ENCODE results near the gene GYS1. TPM values are rescaled to one million over a fixed set of nuclear protein-coding genes. Genes with fewer than 3 reads are reported as not detected.

GYS1 gene
- total and polyA plus RNA-seq, 8 donors, result 7.3 to 18.2 (median 13.6) TPM

DNA sequence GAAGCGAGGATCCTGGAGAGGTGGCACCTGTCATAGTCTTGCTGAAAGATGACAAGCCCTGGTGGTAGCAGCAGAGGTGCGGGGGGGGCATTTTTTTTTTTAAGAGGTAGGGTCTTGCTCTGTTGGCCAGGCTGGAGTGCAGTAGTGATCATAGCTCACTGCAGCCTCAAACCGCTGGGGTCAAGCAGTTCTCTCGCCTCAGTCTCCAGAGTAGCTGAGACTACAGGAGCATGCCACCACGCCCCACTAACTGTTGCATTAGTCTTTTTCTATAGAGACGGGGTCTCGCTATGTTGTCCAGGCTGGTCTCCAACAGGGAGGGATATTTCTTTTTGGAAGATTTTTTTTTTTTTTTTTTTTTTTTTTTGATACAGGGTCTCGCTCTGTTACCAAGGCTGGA is 35.1 kb downstream of the GYS1 start:
- no peak overlapping the region for H3K4me3 ChIP-seq
- no peak for DNase-seq
- H3K27me3 ChIP-seq, result no peaks in the 10 kb centered on the region
- intact Hi-C loops (cut with DNase I), result no loop called here
- H3K36me3 ChIP-seq, result no peaks in the 10 kb centered on the region
- H3K27ac ChIP-seq, result no peak overlapping the region
- ATAC-seq, result no peak
- H3K4me1 ChIP-seq, result peaks cover 0 to 6% (median 4%) of the 10 kb centered on the region in 3 donors
- no peak for FAIRE-seq
- TF ChIP-seq, protein P1, sequence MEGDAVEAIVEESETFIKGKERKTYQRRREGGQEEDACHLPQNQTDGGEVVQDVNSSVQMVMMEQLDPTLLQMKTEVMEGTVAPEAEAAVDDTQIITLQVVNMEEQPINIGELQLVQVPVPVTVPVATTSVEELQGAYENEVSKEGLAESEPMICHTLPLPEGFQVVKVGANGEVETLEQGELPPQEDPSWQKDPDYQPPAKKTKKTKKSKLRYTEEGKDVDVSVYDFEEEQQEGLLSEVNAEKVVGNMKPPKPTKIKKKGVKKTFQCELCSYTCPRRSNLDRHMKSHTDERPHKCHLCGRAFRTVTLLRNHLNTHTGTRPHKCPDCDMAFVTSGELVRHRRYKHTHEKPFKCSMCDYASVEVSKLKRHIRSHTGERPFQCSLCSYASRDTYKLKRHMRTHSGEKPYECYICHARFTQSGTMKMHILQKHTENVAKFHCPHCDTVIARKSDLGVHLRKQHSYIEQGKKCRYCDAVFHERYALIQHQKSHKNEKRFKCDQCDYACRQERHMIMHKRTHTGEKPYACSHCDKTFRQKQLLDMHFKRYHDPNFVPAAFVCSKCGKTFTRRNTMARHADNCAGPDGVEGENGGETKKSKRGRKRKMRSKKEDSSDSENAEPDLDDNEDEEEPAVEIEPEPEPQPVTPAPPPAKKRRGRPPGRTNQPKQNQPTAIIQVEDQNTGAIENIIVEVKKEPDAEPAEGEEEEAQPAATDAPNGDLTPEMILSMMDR (IDR thresholded peaks at IDR 0.05), result no peak
- H3K9me3 ChIP-seq, result no peaks in the 10 kb centered on the region
- 95 to 96% methylated on average over 7 to 8 of the region's 8 CpGs for WGBS, 2 donors

DNA sequence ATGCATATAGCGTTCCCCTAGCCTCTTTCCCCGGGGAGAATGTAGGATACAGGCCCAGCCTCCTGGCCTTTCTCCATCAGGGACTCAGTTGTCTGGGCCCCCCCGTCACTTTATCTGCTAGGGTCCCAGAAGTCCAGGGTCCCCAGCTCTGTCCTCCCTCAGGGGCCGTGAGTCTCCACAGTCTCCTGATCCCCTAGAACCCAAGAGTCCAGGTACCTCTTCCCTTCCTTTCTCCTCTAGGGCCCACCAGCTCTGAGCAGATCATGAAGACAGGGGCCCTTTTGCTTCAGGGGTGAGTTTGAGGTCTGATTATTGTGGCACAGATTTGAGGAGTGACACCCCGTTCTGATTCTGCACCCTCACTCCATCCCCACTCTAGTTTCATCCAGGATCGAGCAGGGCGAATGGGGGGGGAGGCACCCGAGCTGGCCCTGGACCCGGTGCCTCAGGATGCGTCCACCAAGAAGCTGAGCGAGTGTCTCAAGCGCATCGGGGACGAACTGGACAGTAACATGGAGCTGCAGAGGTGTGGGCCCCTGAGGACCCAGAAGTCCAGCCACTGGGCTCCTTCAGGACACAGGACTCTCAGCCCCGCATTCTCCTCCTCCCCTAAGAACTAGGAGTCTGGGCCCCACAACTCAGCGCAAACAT is 37.7 kb downstream of the GYS1 start:
- H3K27ac ChIP-seq, result peak overlapping the region in 2 of 4 donors; percentile 19 to 63
- TF ChIP-seq, protein P1 (IDR thresholded peaks at IDR 0.05), result no peak
- intact Hi-C loops (cut with DNase I), result no loop called here
- H3K4me3 ChIP-seq, result peak overlapping the region; percentile 72 to 92 (median 82)
- 52 to 60% methylated on average over 15 to 16 of the region's 16 CpGs for WGBS, 2 donors
- H3K27me3 ChIP-seq, result no peaks in the 10 kb centered on the region
- H3K36me3 ChIP-seq, result no peaks in the 10 kb centered on the region
- no peak for FAIRE-seq
- peaks cover 0 to 6% (median 4%) of the 10 kb centered on the region in 3 donors for H3K4me1 ChIP-seq
- no peak for ATAC-seq
- DNase-seq, result no peak
- no peaks in the 10 kb centered on the region for H3K9me3 ChIP-seq

DNA sequence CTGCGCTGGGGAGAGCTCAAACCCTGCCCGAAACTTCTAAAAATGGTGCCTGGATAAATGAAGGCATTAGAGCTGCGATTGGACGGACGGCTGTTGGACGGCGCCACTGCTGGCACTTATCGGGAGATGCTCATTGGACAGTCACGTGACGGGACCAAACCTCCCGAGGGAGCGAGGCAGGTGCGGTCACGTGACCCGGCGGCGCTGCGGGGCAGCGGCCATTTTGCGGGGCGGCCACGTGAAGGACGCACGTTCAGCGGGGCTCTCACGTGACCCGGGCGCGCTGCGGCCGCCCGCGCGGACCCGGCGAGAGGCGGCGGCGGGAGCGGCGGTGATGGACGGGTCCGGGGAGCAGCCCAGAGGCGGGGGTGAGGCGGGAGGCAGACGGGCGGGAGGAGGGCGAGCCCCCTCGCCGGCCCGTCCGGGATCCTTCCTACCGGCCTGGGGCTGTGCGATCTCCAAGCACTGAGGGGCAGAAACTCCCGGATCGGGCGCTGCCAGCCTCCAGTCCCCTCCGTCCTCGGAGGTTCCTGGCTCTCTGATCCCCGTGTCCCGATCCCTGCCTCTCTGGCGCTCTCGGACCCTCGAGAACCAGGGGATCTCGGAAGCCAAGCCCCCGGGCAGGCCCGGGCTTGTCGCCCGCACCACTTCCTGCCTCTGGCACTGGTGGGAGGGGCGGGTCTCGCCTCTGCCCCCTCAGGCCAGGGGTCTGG is 38.4 kb downstream of the GYS1 start, which contains the start of gene BAX:
Gene BAX (plus strand): TSS at position 281 of the 713 bp plus-strand sequence. CDS start 54 bp downstream, at position 335.
- 0% methylated on average over 56 to 71 of the region's 71 CpGs for WGBS, 2 donors
- FAIRE-seq (no peak), ATAC-seq (peak; percentile 93 to 96 (median 94)), DNase-seq (peak; percentile 96 to 99 (median 98))
- H3K36me3 ChIP-seq, result no peaks in the 10 kb centered on the region
- H3K9me3 ChIP-seq, result no peaks in the 10 kb centered on the region
- peaks cover 0 to 6% (median 4%) of the 10 kb centered on the region in 3 donors for H3K4me1 ChIP-seq
- peak within 1 kb of the TSS; percentile 72 to 92 (median 82) for H3K4me3 ChIP-seq
- intact Hi-C loops (cut with DNase I), result no loop called here
- H3K27ac ChIP-seq, result peak within 1 kb of the TSS in 2 of 4 donors; percentile 19 to 63
- TF ChIP-seq, protein P1 (IDR thresholded peaks at IDR 0.05), result no peak
- no peaks in the 10 kb centered on the region for H3K27me3 ChIP-seq

DNA sequence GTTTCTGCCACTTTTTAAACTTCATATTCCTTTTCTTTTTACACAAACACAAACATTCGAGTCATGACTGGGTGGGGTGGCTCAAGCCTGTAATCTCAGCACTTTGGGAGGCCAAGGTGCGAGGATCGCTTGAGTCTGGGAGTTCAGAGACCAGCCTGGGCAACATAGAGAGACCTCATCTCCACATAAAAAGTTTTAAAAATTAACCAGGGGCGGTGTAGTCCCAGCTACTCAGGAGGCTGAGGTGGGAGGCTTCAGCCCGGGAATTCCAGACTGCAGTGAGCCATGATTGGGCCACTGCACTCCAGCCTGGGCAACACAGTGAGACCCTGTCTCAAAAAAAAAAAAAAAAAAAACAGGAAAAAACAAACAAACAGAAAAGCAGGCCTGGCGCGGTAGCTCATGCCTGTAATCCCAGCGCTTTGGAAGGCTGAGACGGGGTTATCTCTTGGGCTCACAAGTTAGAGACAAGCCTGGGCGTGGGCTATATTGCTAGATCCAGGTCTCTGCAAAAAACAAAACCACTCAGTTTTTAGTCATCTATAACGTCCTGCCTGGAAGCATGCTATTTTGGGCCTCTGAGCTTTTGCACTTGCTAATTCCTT is 39.0 kb downstream of the GYS1 start:
- Histone ChIP-seq H3K27ac (peak overlapping the region in 2 of 4 donors; percentile 19 to 63), H3K27me3 (no peaks in the 10 kb centered on the region), H3K36me3 (no peaks in the 10 kb centered on the region), H3K4me3 (peak overlapping the region; percentile 72 to 92 (median 82)), H3K9me3 (no peaks in the 10 kb centered on the region), H3K4me1 (peaks cover 0 to 6% (median 4%) of the 10 kb centered on the region in 3 donors)
- FAIRE-seq, result no peak
- intact Hi-C loops (cut with DNase I), result no loop called here
- DNase-seq, result peak in 1 of 6 donors; percentile 27
- 50 to 52% methylated on average over 11 of the region's 11 CpGs for WGBS, 2 donors
- TF ChIP-seq, protein P1 (IDR thresholded peaks at IDR 0.05), result no peak
- peak in 2 of 4 donors; percentile 17 to 29 for ATAC-seq
